Upper lobe of right lung (tissue), 1 donor: ENCODE data around the gene HSPA4. TPM values are rescaled to one million over a fixed set of nuclear protein-coding genes. Genes with fewer than 3 reads are reported as not detected.

ENCODE experiments used
- ATAC-seq: fragments of 200-7000 bp; cut with Tn5 transposase; one replicate; pipeline ENCODE4 v1.9.1; 2020; ENCODE audit warnings: mild to moderate bottlenecking, moderate library complexity
- DNase-seq: peaks from one replicate; pipeline ENCODE4 v3.0.0-alpha.2; 2020
- H3K27ac ChIP-seq: fragments of 200-600 bp; one replicate; pipeline ENCODE4 v1.8.0; 2022
- H3K27me3 ChIP-seq: fragments of 200-600 bp; one replicate; pipeline ENCODE4 v1.8.0; 2022; ENCODE audit warnings: mild to moderate bottlenecking
- H3K36me3 ChIP-seq: fragments of 200-600 bp; one replicate; pipeline ENCODE4 v1.8.0; 2022
- H3K4me1 ChIP-seq: fragments of 200-600 bp; one replicate; pipeline ENCODE4 v1.8.0; 2022
- H3K4me3 ChIP-seq: fragments of 200-600 bp; one replicate; pipeline ENCODE4 v1.8.0; 2022; ENCODE audit warnings: mild to moderate bottlenecking
- H3K9me3 ChIP-seq: fragments of 200-600 bp; one replicate; pipeline ENCODE4 v1.8.0; 2022
- CTCF ChIP-seq: fragments of 200-600 bp; IDR thresholded peaks from one replicate; pipeline ENCODE4 v1.8.0; 2022; ENCODE audit warnings: antibody characterized with exemption
- intact Hi-C: fragments of 100-400 bp; cut with DNase I; formaldehyde crosslinking; loops from one replicate; pipeline ENCODE4 v1.11.0; 2022
- total RNA-seq: library from RNA; stranded (reverse); fragmentation: NEBNext Ultra II Directional; extraction: Animal tissue kit (Norgen Biotek cat#: 25700); gene quantifications from one replicate; pipeline ENCODE4 v1.2.1, GENCODE V29; 2021
- donor health status: DM: no; HTN: yes; CAD: no; lungs with severe emphysema.

Gene HSPA4
- total RNA-seq, 1 donor from 2014 or later, result 64.1 TPM

GRCh38 chr5:133142782-133143181 is 91.0 kb downstream of the HSPA4 start:
- Histone ChIP-seq H3K4me3 (no peak overlapping the region), H3K9me3 (no peaks in the 10 kb centered on the region), H3K36me3 (no peaks in the 10 kb centered on the region), H3K4me1 (no peaks in the 10 kb centered on the region), H3K27ac (no peak overlapping the region), H3K27me3 (no peaks in the 10 kb centered on the region)
- TF ChIP-seq CTCF, result no peak
- ATAC-seq (no peak), DNase-seq (no peak)
- intact Hi-C loops, result no loop called here

GRCh38 chr5:133144245-133144981 is 92.6 kb downstream of the HSPA4 start:
- TF ChIP-seq CTCF, result no peak
- Histone ChIP-seq H3K36me3 (no peaks in the 10 kb centered on the region), H3K9me3 (no peaks in the 10 kb centered on the region), H3K27me3 (no peaks in the 10 kb centered on the region), H3K4me1 (no peaks in the 10 kb centered on the region), H3K27ac (no peak overlapping the region), H3K4me3 (no peak overlapping the region)
- DNase-seq, result no peak
- intact Hi-C loops, result no loop called here
- ATAC-seq, result no peak

- DNase-seq, result no peak
- Histone ChIP-seq H3K4me3 (no peak overlapping the region), H3K27ac (no peak overlapping the region), H3K9me3 (no peaks in the 10 kb centered on the region), H3K27me3 (no peaks in the 10 kb centered on the region), H3K4me1 (no peaks in the 10 kb centered on the region), H3K36me3 (no peaks in the 10 kb centered on the region)
- no peak for TF ChIP-seq CTCF
- intact Hi-C loops, result no loop called here
- ATAC-seq, result no peak
These were observed 93.8 kb downstream of the HSPA4 start for GRCh38 chr5:133145436-133146170.

GRCh38 chr5:133147411-133147810 is 95.6 kb downstream of the HSPA4 start:
- ATAC-seq (peak; percentile 13), DNase-seq (no peak)
- no peak for TF ChIP-seq CTCF
- H3K27me3 ChIP-seq, result no peaks in the 10 kb centered on the region
- no peaks in the 10 kb centered on the region for H3K36me3 ChIP-seq
- no peak overlapping the region for H3K27ac ChIP-seq
- intact Hi-C loops, result no loop called here
- H3K9me3 ChIP-seq, result no peaks in the 10 kb centered on the region
- H3K4me3 ChIP-seq, result no peak overlapping the region
- no peaks in the 10 kb centered on the region for H3K4me1 ChIP-seq

GRCh38 chr5:133147815-133148567 is 96.2 kb downstream of the HSPA4 start:
- Histone ChIP-seq H3K4me1 (no peaks in the 10 kb centered on the region), H3K27me3 (no peaks in the 10 kb centered on the region), H3K9me3 (no peaks in the 10 kb centered on the region), H3K4me3 (no peak overlapping the region), H3K36me3 (no peaks in the 10 kb centered on the region), H3K27ac (no peak overlapping the region)
- intact Hi-C loops, result no loop called here
- no peak for TF ChIP-seq CTCF
- ATAC-seq, result no peak
- no peak for DNase-seq
